ENCODE data around the gene TACC3.

DNA sequence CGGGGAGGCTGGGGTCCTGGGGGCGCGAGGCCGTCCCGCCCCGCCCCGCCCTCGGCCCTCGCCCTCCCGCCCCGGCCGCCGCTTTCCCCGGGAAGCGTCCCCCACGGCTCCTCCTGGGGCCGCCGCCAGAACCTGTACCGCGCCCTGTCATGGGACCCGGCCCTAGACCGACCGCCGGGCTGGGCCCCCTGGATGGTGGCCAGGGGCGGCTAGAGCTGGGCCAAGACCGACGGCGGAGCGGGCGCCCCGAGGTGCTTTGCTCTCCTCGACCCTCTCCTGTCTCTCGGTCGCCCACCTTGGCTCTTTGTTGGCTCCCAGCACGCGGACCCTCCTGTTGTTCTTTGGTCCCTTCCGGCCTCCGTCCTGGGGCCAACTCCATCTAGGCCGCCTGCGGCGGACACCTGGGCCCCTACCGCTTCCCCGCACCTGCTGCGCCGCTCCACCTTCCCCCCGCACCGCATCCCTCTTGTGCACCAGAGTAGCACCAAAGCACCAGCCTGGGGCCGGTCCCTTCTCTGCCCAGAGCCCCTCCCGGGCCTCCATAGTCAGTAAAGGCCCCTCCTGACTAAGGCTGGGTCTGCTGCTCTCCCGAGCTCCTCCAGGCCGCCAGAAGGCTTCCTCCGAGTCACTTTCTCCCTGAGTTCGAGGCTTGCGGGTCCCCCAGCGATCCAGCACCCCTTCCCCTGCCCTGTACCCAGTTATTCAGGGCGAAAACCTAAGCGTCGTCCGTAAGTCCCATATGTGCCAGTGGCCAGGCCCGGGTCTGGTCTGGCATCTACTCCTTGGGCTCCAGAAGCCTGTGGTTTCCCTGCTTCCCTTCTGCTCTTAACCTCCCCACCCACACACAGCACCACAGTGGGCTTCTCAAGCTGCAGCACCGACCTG, 587 bp downstream of the TACC3 start:
- no peak for TF ChIP-seq POLR2A (IDR thresholded peaks at IDR 0.05)
- TF ChIP-seq, protein P1, sequence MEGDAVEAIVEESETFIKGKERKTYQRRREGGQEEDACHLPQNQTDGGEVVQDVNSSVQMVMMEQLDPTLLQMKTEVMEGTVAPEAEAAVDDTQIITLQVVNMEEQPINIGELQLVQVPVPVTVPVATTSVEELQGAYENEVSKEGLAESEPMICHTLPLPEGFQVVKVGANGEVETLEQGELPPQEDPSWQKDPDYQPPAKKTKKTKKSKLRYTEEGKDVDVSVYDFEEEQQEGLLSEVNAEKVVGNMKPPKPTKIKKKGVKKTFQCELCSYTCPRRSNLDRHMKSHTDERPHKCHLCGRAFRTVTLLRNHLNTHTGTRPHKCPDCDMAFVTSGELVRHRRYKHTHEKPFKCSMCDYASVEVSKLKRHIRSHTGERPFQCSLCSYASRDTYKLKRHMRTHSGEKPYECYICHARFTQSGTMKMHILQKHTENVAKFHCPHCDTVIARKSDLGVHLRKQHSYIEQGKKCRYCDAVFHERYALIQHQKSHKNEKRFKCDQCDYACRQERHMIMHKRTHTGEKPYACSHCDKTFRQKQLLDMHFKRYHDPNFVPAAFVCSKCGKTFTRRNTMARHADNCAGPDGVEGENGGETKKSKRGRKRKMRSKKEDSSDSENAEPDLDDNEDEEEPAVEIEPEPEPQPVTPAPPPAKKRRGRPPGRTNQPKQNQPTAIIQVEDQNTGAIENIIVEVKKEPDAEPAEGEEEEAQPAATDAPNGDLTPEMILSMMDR (IDR thresholded peaks at IDR 0.05): no peak

Data from Peyer's patch (tissue), 4 donors.